ENCODE results near the gene PSMB7.

DNA sequence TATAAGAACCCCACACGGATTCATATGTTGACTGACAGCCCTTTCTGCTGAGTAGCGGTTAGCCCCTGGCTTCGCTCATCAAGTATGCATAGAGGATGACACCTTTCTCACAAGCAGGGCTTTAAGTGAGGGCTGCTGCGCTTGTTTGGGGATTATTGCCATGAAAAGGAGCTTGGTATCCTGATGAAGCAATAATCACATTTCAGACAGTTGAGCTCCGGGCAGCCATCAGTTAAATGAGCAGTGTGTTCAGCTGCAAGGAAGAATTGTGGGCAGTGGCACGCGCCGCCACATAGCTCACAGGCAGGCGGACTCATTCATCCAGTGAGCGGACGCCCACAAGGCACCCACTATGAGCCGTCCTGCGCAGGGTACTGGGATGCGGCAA lies 79.9 kb downstream of the PSMB7 start:
- TF ChIP-seq, protein P1, sequence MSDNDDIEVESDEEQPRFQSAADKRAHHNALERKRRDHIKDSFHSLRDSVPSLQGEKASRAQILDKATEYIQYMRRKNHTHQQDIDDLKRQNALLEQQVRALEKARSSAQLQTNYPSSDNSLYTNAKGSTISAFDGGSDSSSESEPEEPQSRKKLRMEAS (IDR thresholded peaks at IDR 0.05; ENCODE audit: low read depth, low read length), result no peak
- no peak for TF ChIP-seq MYC (IDR thresholded peaks at IDR 0.05; ENCODE audit: low read depth, low read length)
- TF ChIP-seq POLR2A (IDR thresholded peaks at IDR 0.05; ENCODE audit: extremely low read depth, insufficient read length), result no peak
- TF ChIP-seq, protein P2, sequence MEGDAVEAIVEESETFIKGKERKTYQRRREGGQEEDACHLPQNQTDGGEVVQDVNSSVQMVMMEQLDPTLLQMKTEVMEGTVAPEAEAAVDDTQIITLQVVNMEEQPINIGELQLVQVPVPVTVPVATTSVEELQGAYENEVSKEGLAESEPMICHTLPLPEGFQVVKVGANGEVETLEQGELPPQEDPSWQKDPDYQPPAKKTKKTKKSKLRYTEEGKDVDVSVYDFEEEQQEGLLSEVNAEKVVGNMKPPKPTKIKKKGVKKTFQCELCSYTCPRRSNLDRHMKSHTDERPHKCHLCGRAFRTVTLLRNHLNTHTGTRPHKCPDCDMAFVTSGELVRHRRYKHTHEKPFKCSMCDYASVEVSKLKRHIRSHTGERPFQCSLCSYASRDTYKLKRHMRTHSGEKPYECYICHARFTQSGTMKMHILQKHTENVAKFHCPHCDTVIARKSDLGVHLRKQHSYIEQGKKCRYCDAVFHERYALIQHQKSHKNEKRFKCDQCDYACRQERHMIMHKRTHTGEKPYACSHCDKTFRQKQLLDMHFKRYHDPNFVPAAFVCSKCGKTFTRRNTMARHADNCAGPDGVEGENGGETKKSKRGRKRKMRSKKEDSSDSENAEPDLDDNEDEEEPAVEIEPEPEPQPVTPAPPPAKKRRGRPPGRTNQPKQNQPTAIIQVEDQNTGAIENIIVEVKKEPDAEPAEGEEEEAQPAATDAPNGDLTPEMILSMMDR (IDR thresholded peaks at IDR 0.05; ENCODE audit: low read depth, low read length), result no peak

All from NB4 (cell line).